IPS-NIHi7 (cell line): ENCODE measurements around the gene ENAM.

ENCODE experiments used
- DNase-seq: peaks from one replicate; pipeline ENCODE4 v3.0.0; 2012; ENCODE audit warnings: mixed read lengths; ENCODE audit errors: extremely low spot score

ENAM gene, protein sequence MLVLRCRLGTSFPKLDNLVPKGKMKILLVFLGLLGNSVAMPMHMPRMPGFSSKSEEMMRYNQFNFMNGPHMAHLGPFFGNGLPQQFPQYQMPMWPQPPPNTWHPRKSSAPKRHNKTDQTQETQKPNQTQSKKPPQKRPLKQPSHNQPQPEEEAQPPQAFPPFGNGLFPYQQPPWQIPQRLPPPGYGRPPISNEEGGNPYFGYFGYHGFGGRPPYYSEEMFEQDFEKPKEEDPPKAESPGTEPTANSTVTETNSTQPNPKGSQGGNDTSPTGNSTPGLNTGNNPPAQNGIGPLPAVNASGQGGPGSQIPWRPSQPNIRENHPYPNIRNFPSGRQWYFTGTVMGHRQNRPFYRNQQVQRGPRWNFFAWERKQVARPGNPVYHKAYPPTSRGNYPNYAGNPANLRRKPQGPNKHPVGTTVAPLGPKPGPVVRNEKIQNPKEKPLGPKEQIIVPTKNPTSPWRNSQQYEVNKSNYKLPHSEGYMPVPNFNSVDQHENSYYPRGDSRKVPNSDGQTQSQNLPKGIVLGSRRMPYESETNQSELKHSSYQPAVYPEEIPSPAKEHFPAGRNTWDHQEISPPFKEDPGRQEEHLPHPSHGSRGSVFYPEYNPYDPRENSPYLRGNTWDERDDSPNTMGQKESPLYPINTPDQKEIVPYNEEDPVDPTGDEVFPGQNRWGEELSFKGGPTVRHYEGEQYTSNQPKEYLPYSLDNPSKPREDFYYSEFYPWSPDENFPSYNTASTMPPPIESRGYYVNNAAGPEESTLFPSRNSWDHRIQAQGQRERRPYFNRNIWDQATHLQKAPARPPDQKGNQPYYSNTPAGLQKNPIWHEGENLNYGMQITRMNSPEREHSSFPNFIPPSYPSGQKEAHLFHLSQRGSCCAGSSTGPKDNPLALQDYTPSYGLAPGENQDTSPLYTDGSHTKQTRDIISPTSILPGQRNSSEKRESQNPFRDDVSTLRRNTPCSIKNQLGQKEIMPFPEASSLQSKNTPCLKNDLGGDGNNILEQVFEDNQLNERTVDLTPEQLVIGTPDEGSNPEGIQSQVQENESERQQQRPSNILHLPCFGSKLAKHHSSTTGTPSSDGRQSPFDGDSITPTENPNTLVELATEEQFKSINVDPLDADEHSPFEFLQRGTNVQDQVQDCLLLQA

DNA sequence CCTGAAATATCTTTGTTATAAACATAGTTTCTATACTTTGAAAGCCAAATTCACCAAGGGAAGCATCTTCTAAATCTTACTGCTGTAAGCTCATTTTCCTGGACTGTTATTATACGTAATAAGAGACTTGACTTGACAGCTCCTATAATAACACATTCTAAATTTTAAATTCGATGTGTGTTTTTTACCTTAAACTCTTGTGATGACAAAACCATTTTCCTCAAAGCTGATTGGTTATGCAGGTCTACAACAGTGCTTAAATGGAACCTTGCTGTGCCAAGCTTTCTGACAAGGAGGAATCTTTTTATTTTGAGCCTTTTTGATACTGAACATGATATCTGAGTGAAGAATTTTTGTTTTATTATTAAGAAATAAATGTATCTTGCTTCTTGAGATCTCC is at the start of gene ENAM:
Gene ENAM (plus strand): TSS at position 301 of the 400 bp plus-strand sequence. CDS start 757 bp downstream, outside the sequence.
- DNase-seq = no peak

DNA sequence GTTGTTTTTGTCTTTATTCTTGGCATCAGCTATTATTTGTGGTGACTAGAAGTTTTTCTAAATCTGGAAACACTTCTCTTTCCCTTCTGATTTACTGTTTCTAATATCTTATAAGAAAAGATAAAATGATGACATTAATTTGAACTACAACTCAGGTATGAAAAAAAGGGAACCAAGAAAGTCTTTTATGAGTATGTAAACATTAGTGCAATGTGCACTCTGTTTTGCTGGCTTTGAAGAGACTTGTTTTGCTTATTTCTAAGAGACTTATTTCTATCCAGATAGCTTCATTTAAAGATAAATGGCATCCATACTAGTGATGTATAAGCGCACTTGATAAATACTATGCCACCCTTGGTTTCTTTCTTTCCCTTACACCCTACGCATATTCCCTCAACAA is 46.6 kb upstream of the ENAM start:
- DNase-seq = no peak

DNA sequence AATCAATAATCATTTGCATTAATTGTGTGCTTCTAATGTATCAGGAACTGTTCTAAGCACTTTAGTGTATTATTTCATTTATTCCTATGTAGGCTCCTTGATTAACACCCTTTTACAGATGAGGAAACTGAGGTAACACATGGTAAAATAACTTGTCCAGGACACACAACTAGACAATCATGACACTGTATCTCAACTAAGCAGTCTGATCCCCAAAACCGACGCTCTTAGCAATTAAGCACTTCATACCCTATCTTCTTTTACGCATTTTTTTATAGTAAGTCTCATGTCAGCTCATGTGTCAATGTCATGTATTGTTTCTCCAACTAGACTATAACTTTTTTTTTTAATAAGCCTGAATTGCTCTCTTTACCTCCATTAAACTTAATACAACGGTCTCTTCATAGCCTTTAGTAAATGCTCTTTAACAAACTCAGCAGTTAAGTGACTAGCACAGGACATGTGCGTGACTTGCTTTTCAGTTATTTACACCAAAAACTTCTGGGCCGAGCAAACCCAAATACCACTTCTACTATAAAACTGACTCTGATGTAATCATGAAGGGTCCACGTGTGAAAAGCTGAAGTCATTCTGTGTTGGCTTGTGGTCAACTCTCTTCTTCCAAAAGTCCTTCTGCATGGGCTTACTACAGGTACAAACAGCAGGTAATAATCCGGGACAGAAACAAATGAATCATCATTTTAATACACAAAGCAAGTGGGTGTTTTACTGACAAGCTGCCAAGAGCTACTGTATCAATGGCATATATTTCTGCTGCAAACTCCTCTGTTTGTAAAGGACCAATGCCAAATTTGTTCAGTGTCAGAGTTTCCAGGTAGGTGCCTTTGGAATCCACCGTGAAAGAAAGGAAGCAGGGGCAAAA is 44.4 kb upstream of the ENAM start:
- DNase-seq = no peak

DNA sequence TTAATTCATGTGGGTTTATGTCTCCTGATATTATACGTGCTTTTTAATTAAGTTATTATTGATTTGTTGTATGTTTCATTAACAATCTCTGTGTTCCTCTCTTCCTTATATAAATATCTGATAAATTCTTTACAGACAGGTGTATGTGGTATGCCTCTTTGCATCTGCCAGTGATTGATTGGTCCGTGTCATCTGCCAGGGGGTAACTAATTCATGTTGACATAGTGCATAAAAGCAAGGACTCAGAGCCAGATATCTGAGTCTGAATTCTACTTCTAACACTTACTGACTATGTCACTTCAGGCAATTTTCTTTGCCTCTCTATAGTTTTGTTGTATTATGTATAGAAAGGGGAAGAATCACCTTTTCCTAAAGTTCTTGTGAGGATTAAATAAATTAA is 41.7 kb upstream of the ENAM start:
- no peak for DNase-seq

DNA sequence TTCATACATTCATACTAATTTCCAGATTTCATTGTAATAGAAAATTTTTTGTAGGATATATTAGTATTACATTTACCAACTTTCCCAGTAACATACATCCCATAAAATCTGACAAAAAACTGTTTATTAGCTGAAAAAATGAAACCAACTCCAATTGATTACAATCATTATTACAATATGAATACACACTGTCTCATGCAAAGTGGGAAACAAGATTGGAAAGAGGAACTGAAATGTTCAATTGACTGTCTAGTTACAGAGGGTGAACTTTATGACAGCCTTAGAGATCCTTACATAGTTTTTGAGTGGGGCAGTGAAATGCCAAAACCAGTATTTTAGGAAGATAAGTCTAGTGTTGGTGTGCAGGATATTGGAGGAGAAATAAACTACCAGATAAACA is 38.8 kb upstream of the ENAM start:
- DNase-seq = no peak

DNA sequence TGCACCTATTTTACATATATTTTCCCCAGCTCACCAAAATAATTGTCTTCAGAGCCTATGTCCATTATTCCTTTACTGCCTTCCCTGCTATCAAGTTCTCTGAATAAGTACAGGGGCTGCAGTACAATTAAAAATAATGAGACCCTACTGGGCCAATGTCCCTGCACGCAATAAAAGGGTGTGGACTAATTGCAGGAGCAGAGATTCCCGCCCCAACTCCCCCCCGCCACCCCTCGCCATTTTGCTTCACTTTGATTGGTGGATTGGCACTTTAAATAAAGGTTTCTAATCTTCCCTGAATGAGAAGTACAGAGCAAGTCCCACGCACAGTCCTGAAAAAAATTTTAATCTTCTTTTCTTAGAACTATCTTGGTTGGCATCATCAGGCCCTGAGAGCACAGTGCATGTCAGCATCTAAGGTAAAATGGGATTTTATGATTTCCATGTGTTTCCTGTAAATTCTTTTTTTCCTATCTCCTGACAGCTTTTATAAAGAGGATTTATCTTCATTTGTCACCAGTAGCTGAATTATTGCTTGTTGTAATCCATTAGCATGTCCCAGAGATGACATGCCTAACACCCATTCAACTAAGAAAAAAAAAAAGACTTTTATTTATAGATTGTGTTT is 36.5 kb upstream of the ENAM start, which contains the start of gene AMBN:
Gene AMBN (plus strand): TSS at position 302 of the 628 bp plus-strand sequence. CDS start 103 bp downstream, at position 405.
- no peak for DNase-seq

DNA sequence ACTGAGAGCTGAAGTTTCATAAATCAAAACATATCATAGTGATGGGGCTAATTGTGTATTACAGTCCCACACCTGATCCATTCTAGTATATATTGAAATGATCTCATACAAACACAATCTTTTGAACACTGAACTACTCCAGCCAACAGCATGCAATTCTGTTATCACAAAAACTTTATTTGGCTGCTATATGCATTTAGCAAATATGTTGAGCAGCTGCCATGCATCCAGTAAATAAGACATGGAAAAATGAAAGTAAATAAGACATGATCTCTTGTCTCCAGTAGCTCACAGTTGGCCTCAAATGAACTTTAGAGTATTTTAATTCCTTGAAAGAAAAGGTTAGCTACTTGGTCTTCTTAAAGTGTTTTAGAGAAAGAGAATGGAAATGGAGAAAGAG is 34.3 kb upstream of the ENAM start:
- DNase-seq = no peak

DNA sequence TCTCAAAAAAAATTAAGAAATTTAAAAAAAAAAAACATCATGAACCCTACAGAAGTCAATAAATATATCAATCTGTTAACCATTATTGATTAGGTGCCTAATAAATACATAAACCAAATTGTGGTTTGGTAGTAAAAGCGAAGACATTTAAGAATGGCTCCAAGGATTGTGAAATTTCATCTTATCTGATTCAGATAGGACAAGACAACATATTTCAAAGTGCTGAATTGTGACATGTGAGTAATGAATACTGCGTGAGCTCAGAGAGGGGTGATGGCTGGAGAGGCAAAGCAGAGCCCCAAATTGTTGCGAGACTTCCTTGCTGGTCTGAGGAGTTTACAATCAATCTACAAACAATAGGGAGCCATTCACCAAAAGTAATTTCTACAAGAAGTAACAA is 28.2 kb upstream of the ENAM start:
- DNase-seq = no peak

DNA sequence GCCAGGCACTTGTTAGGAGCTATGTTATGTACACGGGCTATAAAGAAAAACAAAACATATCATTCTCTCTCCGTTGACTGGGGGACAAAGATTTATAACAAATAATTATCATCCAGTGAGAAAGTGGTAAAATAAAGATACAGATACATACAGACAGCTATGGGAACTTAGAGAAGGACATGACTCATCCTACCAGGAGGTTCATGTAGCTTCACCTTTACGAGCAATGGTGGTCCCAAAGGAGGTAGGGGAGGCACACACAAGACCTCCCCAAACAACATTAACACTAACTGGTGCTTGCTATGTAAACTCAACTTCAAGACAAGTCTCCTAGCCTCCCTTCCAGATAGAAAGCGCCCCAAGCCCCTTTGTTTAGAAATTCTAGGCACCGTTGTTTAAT is 27.6 kb upstream of the ENAM start:
- no peak for DNase-seq

DNA sequence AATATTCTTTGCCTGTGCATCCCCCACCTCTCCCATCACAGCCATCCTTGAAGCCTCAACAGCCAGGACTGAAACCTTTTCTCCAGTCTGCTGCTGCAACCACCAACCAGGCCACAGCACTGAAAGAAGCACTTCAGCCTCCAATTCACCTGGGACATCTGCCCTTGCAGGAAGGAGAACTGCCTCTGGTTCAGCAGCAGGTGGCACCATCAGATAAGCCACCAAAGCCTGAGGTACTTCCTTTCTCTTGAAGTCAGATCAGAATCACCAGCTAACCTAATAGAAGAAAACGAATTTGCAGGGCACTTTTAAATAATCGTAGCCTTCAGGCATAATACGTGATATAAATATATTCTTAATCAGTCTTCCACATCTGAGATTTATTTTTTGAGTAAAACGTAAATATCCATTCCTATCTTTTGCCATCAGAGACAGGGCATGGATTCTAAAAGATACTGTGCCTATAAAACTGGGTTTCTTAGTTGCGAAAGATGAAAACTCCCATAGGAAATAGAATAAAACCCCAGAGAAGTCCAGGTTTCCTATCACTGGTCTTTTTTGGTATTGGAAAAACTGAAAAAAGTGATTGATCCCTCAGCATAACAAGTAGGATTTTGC is 27.0 kb upstream of the ENAM start:
- peak; percentile 73 for DNase-seq

DNA sequence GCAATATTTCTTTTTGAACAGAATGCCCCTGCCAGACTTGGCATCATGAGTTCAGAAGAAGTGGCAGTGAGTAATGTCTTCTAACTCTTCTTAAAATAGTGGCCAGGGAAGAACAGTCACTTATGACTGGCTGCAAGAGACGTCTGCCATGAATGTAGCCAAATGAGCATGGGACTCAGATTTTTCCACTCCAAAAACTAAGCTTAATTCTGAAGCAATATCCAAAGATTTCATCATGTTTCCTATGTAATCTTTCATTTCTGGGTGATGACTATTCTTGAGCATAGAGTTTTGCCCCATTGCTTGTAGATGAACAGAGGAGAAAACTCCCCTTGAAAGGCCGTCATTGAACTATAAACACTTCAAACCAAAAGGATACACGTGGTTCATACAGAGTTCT is 24.7 kb upstream of the ENAM start:
- DNase-seq = no peak

DNA sequence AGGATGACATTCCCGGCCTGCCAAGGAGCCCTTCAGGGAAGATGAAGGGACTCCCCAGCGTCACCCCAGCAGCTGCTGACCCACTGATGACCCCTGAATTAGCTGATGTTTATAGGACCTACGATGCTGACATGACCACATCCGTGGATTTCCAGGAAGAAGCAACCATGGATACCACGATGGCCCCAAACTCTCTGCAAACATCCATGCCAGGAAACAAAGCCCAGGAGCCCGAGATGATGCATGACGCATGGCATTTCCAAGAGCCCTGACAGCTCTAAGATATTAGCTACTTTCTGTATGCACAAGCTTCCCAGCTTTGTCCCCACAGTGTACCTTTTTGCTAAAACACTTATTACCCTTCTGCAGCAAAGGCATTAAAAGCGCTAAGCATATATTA is 22.1 kb upstream of the ENAM start:
- DNase-seq = no peak

DNA sequence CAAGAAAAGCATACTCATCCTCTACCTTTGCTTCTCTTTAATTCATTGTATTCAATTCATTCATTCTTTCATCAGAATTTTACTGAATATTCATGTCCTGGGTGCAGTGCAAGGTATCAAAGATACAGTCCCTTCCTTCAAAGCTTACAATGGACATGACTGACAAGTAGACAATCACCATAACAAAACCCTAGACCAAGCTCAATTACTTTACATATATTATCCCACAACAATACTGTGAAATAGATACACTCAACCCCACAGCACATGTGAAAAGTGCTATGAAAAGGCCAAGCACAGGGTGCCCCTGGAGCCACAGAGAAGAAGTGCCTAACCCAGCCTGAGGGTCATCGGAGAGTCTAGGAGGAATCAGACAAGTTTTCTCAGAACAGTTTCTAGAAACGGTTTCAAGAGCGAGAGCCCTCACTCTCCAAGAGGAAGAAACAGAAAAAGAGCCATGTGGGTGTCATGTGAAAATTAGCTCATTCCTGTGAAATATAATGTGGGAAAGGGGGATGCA is 21.1 kb upstream of the ENAM start:
- DNase-seq = no peak

DNA sequence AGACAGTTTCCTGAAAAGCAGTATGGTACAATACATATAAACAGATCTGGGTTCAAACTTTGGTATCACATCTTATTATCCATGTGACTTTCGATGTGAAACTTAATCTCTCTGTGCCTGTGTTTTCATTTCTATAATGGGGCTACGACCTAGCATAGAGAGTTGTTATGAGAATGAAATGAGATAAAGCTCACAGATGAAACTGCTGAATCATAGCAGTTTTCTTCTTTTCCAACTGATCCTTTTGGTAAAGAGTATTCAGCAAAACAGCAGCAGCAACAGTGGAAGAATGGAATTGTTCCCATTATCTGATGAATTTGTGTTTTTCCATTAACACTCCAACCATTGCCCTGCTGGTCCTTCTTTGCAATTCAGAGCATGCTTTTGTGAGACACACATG is 20.2 kb upstream of the ENAM start:
- no peak for DNase-seq

DNA sequence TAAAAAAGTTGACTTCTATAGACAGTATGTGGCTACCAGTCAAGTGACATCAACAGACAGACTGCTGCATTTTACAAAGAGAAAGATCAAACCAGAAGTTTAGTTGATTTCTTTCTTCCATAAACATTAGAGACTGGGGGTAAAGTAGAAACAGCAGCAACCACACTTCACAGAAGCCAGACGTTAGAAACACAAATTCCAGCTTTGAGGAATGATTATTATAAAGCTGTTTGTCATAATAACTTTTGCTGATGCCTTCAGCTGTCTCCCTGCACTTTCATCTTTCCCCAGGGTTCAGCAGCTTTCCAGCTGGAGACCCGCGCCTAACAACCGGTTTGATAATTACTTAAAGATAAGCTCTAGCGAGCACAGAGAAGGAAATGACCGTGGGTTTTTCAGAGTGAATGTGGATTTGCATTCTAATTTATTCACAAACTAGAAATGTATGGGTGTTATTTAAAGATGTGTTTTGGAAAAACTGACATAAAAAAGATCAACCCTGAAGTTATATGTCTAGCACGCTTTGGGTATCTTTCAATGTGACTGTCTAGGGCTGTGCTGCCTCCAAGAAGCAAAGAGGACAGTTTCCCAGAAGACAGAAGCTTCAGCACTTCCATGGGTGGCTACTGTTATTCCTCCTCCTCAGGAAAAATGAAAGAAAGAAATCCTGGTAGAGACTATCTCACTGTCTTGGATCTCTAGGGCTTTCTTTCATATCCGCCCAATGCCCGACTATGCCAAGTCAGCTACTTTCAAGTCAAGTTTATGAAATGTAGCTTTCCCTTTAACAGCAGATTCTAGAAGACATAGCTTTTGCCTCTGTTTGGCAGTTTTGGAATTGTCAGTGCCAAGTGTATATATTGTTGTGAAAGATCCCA is 15.0 kb upstream of the ENAM start:
- no peak for DNase-seq

DNA sequence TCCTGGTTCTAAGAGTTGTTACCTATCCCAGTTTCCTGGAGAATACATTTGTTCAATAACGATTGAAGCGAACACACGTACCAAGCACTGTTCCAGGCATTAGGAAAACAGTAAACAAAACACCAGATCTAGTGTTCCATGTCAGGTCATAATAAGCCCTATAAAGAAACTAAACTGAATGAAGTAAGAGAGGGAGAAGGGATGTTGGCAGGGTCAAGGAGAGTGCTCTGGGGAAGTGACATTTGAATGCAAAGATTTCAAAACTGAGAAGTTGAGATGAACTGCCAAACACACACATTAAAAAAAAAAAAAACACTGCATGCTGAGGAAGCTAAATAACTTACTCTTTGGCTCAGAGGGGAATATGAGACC is 14.4 kb upstream of the ENAM start:
- DNase-seq = no peak

DNA sequence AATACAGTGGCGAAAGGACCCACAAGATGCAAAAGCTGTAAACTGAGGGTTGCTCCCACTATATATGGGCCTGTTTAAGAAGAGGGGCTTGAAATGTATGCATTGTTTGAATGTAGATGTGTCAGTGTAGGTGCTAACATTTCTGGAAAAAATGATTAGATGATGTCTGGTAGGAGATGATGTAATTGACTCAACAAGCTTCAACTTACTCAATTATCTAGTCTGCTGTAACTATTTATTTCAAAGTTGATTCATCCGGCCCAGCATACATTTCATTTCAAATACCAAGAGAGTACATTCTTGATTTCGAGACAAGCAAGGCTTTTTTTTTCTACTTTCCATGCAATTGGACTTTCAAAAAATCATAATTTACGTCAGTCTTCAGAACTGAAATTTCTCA is 9.3 kb upstream of the ENAM start:
- DNase-seq = no peak

DNA sequence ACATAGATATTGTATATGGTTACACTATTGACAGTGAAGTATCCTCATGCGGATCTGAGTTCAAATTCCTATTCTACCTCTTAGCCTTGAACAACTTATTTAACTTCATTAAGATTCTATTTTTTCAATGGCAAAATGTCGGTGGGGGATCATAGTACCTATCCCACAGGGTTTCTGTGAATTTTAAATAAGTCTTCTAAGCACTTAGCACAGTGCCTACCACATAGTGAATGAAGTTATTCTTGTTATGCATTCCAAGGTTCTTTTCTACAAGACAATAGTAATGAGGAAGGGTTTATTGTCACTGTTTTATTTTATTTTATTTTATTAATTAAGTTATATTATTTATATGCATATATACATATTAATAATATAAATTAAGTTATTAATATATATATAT is 8.8 kb upstream of the ENAM start:
- no peak for DNase-seq

DNA sequence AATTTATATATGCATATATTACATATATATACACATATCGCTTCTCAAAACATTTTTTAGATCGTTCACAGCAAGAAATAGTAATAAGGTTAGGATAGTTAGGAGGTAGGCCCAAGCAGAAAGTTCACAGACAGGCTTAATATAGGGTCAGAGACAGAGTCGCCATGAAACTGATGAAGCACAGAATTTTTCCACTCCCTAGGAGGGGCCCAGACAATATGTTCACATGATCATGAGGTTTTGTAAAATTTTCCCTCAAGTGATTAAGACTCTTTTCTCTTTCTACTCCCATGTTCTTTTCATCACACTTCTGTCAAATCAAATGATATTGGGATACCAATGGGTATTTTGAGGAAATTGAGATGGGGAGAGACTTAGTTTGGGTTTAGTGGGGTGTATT is 5.2 kb upstream of the ENAM start:
- no peak for DNase-seq
